Sigmoid colon (tissue), 4 donors: ENCODE results near the gene GLCCI1.

Source experiments
- EP300 ChIP-seq, 4 donors: sonication (generic); formaldehyde crosslinking; IDR thresholded peaks; one replicate each; pipeline ENCODE4 v1.6.1; 2017; ENCODE audit warnings: antibody characterized with exemption in 4 of 4
- POLR2AphosphoS5 ChIP-seq, 4 donors: sonication (generic); formaldehyde crosslinking; IDR thresholded peaks; one replicate each; pipeline ENCODE4 v1.6.1; 2017; ENCODE audit warnings: antibody characterized with exemption in 4 of 4

- no peak for TF ChIP-seq POLR2AphosphoS5 (IDR thresholded peaks at IDR 0.05)
- no peak for TF ChIP-seq EP300 (IDR thresholded peaks at IDR 0.05)
Measured at GRCh38 chr7:8105449-8106095, 137.0 kb downstream of the GLCCI1 start.
